ENCODE results near the gene MEN1.

Gene MEN1

DNA sequence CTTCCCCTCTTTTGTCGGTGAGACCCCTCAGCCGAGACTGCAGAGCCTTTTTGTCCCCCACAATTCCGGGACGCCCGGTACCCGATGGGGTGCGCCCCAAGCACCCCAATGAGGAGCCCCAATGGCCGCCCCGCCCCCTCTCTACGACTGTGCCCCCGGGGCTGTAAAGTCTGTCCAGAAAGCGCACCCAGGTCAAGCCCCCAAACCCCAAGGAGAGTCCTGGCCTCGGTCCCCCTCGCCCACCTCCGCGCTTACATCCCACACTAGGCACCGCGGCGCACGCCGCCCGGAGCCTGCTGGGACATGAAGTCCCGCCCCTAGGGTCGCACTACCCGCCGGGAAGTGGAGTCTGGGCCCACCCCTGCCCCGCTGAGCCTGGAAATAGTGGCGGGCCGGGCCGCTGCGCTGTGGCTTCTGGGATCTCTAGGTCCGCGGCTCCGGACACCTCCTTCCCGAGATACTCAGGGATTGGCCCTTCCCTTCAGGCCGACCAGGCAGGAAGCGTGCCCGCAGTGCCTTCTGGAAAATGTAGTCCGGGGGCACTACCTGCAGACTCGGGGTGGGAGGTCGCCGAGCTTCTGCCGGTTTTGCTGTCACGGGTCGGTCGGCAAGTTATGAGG is at the start of gene MEN1:
Gene MEN1, minus strand, starts transcription at position 281 of the 620 bp plus-strand sequence. CDS start 442 bp downstream, outside the sequence.
- ATAC-seq: peak; percentile 100
- TF ChIP-seq ZFP30 (CRISPR knock-in tag; IDR thresholded peaks at IDR 0.05) (no peak), RARB (CRISPR knock-in tag; IDR thresholded peaks at IDR 0.05) (no peak), ZFP3 (CRISPR knock-in tag; IDR thresholded peaks at IDR 0.05) (no peak), ISL1 (CRISPR knock-in tag; IDR thresholded peaks at IDR 0.05) (no peak), ZC3H10 (CRISPR knock-in tag; IDR thresholded peaks at IDR 0.05) (no peak), TCF4 (CRISPR knock-in tag; IDR thresholded peaks at IDR 0.05; ENCODE audit: borderline replicate concordance) (no peak), ARNTL (CRISPR knock-in tag; IDR thresholded peaks at IDR 0.05; ENCODE audit: borderline replicate concordance, low read depth) (no peak)
- TF ChIP-seq, protein P1, sequence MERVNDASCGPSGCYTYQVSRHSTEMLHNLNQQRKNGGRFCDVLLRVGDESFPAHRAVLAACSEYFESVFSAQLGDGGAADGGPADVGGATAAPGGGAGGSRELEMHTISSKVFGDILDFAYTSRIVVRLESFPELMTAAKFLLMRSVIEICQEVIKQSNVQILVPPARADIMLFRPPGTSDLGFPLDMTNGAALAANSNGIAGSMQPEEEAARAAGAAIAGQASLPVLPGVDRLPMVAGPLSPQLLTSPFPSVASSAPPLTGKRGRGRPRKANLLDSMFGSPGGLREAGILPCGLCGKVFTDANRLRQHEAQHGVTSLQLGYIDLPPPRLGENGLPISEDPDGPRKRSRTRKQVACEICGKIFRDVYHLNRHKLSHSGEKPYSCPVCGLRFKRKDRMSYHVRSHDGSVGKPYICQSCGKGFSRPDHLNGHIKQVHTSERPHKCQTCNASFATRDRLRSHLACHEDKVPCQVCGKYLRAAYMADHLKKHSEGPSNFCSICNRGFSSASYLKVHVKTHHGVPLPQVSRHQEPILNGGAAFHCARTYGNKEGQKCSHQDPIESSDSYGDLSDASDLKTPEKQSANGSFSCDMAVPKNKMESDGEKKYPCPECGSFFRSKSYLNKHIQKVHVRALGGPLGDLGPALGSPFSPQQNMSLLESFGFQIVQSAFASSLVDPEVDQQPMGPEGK (CRISPR knock-in tag; IDR thresholded peaks at IDR 0.05; ENCODE audit: borderline replicate concordance): no peak

DNA sequence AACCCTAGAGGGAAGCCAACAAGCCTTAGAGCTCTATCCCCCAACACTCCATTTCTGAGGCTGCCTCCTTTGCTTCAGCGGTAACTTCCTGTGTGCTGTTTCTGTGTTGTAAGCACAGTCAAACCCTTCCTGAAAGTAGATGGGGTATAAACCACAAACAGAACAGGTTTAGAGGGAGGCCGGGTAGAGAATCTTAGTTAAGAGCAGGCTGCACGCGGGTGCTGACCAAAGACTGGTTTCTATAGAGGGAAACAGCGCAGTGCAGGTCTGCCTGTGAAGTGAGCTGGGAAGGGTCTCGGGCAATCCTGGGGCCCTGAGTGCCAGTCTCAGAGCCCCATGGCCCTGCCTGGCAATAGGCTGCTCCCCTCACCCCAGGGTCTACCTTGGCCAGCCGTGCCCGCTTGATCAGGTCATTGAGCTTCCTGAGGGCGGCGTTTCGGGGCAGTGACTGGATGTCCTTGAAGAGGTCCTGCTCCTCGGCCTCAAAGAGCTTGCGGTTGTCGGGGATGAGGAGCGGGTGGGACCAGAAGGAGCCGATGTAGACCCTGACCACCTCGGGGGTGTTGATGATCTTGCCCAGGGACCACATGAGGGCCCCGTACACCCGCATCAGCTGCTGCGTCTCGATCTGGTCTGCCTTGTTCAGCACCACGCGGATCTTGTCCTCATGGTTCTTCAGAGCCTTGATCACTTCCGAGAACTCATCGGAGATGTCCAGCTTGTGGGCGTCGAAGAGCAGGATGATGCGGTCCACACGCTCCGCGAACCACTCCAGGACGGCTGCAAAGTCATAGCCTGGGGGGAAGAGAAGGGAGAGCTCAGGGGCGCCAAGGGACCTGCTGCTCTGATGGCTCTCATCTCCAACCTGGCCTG is 49.4 kb upstream of the MEN1 start:
- ATAC-seq: no peak
- TF ChIP-seq, protein P2, sequence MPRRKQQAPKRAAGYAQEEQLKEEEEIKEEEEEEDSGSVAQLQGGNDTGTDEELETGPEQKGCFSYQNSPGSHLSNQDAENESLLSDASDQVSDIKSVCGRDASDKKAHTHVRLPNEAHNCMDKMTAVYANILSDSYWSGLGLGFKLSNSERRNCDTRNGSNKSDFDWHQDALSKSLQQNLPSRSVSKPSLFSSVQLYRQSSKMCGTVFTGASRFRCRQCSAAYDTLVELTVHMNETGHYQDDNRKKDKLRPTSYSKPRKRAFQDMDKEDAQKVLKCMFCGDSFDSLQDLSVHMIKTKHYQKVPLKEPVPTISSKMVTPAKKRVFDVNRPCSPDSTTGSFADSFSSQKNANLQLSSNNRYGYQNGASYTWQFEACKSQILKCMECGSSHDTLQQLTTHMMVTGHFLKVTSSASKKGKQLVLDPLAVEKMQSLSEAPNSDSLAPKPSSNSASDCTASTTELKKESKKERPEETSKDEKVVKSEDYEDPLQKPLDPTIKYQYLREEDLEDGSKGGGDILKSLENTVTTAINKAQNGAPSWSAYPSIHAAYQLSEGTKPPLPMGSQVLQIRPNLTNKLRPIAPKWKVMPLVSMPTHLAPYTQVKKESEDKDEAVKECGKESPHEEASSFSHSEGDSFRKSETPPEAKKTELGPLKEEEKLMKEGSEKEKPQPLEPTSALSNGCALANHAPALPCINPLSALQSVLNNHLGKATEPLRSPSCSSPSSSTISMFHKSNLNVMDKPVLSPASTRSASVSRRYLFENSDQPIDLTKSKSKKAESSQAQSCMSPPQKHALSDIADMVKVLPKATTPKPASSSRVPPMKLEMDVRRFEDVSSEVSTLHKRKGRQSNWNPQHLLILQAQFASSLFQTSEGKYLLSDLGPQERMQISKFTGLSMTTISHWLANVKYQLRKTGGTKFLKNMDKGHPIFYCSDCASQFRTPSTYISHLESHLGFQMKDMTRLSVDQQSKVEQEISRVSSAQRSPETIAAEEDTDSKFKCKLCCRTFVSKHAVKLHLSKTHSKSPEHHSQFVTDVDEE (CRISPR knock-in tag; IDR thresholded peaks at IDR 0.05): no peak
- TF ChIP-seq ARNTL (CRISPR knock-in tag; IDR thresholded peaks at IDR 0.05; ENCODE audit: borderline replicate concordance, low read depth): no peak
- TF ChIP-seq PPARA (CRISPR knock-in tag; IDR thresholded peaks at IDR 0.05; ENCODE audit: borderline replicate concordance): no peak
- TF ChIP-seq SNAI2 (CRISPR knock-in tag; IDR thresholded peaks at IDR 0.05): no peak
- TF ChIP-seq ZC3H10 (CRISPR knock-in tag; IDR thresholded peaks at IDR 0.05): no peak
- TF ChIP-seq, protein P3, sequence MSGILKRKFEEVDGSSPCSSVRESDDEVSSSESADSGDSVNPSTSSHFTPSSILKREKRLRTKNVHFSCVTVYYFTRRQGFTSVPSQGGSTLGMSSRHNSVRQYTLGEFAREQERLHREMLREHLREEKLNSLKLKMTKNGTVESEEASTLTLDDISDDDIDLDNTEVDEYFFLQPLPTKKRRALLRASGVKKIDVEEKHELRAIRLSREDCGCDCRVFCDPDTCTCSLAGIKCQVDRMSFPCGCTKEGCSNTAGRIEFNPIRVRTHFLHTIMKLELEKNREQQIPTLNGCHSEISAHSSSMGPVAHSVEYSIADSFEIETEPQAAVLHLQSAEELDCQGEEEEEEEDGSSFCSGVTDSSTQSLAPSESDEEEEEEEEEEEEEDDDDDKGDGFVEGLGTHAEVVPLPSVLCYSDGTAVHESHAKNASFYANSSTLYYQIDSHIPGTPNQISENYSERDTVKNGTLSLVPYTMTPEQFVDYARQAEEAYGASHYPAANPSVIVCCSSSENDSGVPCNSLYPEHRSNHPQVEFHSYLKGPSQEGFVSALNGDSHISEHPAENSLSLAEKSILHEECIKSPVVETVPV (CRISPR knock-in tag; IDR thresholded peaks at IDR 0.05): no peak
- TF ChIP-seq ZNF70 (CRISPR knock-in tag; IDR thresholded peaks at IDR 0.05): no peak
- TF ChIP-seq, protein P4, sequence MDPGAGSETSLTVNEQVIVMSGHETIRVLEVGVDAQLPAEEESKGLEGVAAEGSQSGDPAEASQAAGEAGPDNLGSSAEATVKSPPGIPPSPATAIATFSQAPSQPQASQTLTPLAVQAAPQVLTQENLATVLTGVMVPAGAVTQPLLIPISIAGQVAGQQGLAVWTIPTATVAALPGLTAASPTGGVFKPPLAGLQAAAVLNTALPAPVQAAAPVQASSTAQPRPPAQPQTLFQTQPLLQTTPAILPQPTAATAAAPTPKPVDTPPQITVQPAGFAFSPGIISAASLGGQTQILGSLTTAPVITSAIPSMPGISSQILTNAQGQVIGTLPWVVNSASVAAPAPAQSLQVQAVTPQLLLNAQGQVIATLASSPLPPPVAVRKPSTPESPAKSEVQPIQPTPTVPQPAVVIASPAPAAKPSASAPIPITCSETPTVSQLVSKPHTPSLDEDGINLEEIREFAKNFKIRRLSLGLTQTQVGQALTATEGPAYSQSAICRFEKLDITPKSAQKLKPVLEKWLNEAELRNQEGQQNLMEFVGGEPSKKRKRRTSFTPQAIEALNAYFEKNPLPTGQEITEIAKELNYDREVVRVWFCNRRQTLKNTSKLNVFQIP (CRISPR knock-in tag; IDR thresholded peaks at IDR 0.05; ENCODE audit: borderline replicate concordance, low read depth): no peak
- TF ChIP-seq ZFP3 (CRISPR knock-in tag; IDR thresholded peaks at IDR 0.05): no peak
- no peak for TF ChIP-seq OSR1 (CRISPR knock-in tag; IDR thresholded peaks at IDR 0.05)
- TF ChIP-seq CSDC2 (CRISPR knock-in tag; IDR thresholded peaks at IDR 0.05): no peak
- no peak for TF ChIP-seq ESRRG (CRISPR knock-in tag; IDR thresholded peaks at IDR 0.05)
- no peak for TF ChIP-seq ZNF565 (CRISPR knock-in tag; conservative IDR thresholded peaks at IDR 0.05; ENCODE audit: low read depth)
- TF ChIP-seq ZNF8 (CRISPR knock-in tag; IDR thresholded peaks at IDR 0.05): no peak
- TF ChIP-seq BACH2 (CRISPR knock-in tag; IDR thresholded peaks at IDR 0.05; ENCODE audit: borderline replicate concordance): no peak
- no peak for TF ChIP-seq TCF4 (CRISPR knock-in tag; IDR thresholded peaks at IDR 0.05; ENCODE audit: borderline replicate concordance)
- TF ChIP-seq GLIS3 (CRISPR knock-in tag; IDR thresholded peaks at IDR 0.05): no peak
- TF ChIP-seq ISL1 (CRISPR knock-in tag; IDR thresholded peaks at IDR 0.05): no peak
